Measurements from ENCODE around the gene NLGN1. TPM values are rescaled to one million over a fixed set of nuclear protein-coding genes. Genes with fewer than 3 reads are reported as not detected.

Gene NLGN1
- total and polyA plus RNA-seq, 2 of the 8 experiments (the other 6 are each of a cell fraction or from before 2014, with no cell fraction given), result 7.8 to 14.8 TPM

GRCh38 chr3:173863551-173863950, 466.0 kb downstream of the NLGN1 start (continued):
- TF ChIP-seq CTBP2 (IDR thresholded peaks at IDR 0.05; ENCODE audit: borderline replicate concordance, insufficient read depth, insufficient read length, low read length), result no peak
- no peak for TF ChIP-seq SUZ12 (IDR thresholded peaks at IDR 0.05; ENCODE audit: low read length)
- no peak for TF ChIP-seq ATF2 (IDR thresholded peaks at IDR 0.05; ENCODE audit: low read length)
